ENCODE results near the gene WDR83.
"Not testable (repeated sequence)": the region's sequence is repeated elsewhere in the genome, so short reads cannot be mapped to it uniquely, and the experiment has no call there.

WDR83 gene

DNA sequence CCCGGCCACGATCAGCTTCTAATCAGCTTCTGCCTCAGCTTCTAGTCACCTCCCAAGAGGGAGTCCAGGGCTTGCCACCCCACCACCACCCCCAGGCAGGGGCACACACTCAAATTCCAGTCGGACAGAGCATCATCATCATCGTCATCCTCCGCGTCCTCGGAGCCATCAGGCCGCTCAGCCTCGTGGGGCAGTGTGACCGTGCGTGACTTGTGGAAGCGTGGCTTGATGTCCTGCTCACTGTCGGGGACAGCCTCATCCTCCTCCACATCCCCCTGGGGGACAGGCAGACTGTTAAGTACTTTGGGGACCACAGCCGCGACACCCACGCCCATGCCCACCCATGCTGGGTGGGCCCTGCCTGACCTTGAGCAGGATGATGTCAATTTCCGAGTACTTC lies 44.6 kb downstream of the WDR83 start:
- no peak for DNase-seq (ENCODE audit: low read depth in 4 of 4, low spot score in 1 of 4)

- not testable (repeated sequence) for DNase-seq (ENCODE audit: low read depth in 4 of 4, low spot score in 1 of 4)
Observed at GRCh38 chr19:12712077-12712476, 45.5 kb downstream of the WDR83 start.

GRCh38 chr19:12713304-12713703 lies 46.7 kb downstream of the WDR83 start:
- not testable (repeated sequence) for DNase-seq (ENCODE audit: low read depth in 4 of 4, low spot score in 1 of 4)

GRCh38 chr19:12715102-12715501 lies 48.5 kb downstream of the WDR83 start:
- DNase-seq (ENCODE audit: low read depth in 4 of 4, low spot score in 1 of 4): no peak

DNA sequence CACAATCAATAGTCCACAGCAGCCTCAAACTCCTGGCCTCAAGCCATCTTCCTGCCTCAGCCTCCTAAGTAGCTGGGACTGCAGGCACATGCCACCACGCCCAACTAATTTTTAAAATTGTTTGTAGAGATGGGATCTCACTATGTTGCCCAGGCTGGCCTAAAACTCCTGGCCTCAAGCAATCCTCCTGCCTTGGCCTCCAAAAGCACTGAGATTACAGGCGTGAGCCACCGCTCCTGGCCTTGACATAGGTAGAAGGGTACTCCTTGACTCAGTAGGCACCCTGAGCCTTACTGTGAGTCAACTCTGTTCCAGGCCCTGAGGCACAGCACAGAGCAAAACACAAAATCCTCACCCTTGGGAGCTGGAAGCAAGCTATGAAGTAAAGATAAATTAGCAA lies 49.3 kb downstream of the WDR83 start:
- DNase-seq (ENCODE audit: low read depth in 4 of 4, low spot score in 1 of 4): no peak

GRCh38 chr19:12720296-12720695 lies 53.7 kb downstream of the WDR83 start:
- no peak for DNase-seq (ENCODE audit: low read depth in 4 of 4, low spot score in 1 of 4)

DNA sequence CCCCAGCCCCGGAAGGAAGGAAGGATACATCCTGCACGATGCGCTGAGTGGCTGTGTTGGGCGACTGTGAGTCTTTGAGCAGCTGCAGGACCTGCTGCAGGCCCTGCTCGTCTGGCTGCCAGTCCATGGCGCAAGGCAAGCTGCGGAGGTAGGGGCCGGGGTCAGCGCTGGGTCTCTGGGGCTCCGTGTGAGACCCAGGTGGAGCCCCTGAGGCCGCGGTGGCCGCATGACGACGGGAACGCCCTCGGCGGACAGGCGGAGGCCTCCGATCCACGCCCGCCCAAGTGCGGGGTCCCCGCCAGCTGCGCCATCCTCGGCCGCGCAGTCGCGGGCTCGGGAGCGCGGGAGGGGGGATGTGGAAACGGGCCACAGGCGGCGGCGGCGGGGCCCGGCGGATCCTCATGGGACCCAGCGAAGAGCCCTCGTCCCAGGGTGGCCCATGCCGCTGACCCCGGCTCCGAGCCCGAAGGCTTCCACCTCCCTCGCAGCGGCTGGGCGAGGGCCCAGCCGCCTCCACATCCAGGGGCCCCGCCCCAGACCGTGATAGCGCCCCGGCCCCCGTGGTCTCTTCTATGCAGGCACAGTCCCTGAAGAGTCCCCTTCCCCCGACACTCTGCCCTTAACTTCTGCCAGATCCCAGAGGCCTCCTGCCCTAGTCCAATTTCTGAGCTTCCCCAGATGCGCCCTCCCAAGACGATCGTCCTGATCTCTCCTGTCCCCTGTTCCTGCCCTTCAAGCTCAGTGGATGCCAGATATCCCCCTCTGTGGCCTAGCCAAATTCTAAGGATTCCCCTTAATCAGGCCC lies 54.4 kb downstream of the WDR83 start:
- DNase-seq (ENCODE audit: low read depth in 4 of 4, low spot score in 1 of 4): no peak

GRCh38 chr19:12721656-12722565 lies 55.3 kb downstream of the WDR83 start:
- no peak for DNase-seq (ENCODE audit: low read depth in 4 of 4, low spot score in 1 of 4)

DNA sequence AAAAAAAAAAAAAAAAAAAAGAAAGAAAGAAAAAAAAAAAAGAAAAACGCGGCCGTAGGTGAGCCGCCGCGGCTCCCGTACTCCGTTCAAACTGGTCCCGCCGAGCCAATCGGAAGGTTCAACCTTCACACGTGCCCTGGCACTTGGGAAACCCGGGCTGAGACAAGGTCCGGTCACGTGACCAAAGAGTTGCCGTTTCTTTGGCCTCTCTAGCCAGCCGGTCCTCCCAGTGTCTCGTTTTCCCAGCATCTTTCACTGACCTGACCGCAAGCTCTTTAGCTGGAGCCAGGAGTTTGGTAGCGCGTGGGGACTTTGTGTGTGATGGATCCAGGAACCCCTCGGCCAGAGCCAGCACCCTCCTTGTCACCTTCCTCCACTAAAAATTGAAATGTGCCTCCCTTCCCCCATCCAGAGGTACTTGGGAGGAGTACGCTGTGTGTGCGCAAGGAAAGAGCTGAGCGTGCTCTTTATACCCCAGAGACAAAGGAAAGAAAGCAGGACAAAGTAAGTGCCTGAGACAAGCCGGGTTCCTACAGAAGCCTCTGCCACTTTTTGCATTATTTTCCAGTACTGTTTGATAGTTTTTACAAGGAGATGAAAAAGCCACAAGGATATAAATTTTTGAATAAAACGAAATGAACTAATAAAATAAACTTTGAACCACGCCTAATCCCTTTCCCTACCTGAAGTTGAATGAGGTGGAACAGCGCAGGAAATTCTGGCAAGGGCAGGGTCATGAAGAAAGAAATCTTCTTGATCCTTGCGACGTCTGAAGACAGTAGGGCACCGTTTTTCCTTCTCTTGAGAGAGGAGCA lies 56.2 kb downstream of the WDR83 start:
- DNase-seq (ENCODE audit: low read depth in 4 of 4, low spot score in 1 of 4): peak; percentile 69 to 89 (median 82)

DNA sequence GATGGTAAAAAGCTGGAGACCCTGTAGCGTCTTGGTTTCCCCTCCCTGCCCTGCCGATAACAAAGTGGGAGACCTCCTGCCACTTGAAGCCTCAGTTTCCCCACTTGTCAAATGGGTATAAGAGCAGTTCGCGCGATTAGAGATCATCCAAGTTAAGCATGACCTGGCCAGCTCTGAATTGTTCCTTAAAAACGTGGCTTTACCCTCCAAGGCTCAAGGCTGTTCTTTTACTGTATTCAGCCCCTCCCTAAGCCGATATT lies 56.7 kb downstream of the WDR83 start:
- DNase-seq (ENCODE audit: low read depth in 4 of 4, low spot score in 1 of 4): no peak

DNA sequence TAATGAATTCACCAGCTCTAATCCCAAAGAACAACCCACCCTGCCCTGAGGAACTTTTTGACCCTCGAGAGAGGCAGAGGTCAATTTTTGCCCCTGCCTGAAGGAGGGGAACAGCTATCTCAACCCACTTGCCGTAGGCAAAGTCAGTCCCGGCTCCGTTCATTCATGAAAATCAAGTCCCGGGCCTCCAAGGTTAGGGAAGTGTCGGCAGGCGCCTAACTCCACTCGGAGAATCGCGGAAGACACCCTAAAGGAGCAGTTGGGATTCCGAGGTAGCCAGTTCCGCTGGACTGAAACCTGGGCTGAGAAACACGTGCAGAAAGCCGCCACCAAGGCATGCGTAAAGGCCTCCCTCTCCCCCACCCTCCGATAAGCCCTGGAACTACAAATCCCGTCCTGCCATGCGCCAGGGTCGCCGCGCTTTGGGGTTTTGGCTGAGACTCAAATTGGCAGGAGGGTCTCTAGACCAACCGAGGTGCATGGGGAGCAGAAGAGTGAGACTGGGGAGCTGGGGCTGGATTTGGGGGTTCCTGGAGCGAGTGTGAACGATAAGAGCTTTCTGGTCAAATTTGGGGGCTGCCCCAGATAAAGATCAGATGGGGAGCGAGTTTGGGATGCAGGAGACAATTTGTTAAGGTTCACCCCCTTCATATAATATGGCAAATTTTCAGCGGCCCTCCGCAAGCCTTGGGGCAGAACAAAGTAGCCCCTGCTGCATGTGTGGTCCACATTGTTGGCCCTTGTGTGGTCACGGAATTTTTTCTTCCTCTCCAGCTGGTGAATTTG lies 57.2 kb downstream of the WDR83 start, which contains the start of gene TNPO2:
TSS of gene TNPO2 (minus strand) at position 292 of the 786 bp plus-strand sequence. CDS start 2,955 bp downstream, outside the sequence.
- peak; percentile 52 to 72 (median 60) for DNase-seq (ENCODE audit: low read depth in 4 of 4, low spot score in 1 of 4)

Data from stimulated activated CD4-positive, alpha-beta T cell treated with anti-CD3 and anti-CD28 coated beads, Interleukin-1b, Interleukin-23, amount 100 ng/mL, for 24 hours (primary cell).